ENCODE measurements around the gene PPP1R13L.
"Not testable (repeated sequence)": the region's sequence is repeated elsewhere in the genome, so short reads cannot be mapped to it uniquely, and the experiment has no call there.

PPP1R13L gene, protein sequence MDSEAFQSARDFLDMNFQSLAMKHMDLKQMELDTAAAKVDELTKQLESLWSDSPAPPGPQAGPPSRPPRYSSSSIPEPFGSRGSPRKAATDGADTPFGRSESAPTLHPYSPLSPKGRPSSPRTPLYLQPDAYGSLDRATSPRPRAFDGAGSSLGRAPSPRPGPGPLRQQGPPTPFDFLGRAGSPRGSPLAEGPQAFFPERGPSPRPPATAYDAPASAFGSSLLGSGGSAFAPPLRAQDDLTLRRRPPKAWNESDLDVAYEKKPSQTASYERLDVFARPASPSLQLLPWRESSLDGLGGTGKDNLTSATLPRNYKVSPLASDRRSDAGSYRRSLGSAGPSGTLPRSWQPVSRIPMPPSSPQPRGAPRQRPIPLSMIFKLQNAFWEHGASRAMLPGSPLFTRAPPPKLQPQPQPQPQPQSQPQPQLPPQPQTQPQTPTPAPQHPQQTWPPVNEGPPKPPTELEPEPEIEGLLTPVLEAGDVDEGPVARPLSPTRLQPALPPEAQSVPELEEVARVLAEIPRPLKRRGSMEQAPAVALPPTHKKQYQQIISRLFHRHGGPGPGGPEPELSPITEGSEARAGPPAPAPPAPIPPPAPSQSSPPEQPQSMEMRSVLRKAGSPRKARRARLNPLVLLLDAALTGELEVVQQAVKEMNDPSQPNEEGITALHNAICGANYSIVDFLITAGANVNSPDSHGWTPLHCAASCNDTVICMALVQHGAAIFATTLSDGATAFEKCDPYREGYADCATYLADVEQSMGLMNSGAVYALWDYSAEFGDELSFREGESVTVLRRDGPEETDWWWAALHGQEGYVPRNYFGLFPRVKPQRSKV

GRCh38 chr19:45404557-45405434 is at the start of gene PPP1R13L:
TSS of gene PPP1R13L (minus strand) at chr19:45405069. CDS start at chr19:45398318, 6,751 bp downstream.
- no peak for DNase-seq

DNA sequence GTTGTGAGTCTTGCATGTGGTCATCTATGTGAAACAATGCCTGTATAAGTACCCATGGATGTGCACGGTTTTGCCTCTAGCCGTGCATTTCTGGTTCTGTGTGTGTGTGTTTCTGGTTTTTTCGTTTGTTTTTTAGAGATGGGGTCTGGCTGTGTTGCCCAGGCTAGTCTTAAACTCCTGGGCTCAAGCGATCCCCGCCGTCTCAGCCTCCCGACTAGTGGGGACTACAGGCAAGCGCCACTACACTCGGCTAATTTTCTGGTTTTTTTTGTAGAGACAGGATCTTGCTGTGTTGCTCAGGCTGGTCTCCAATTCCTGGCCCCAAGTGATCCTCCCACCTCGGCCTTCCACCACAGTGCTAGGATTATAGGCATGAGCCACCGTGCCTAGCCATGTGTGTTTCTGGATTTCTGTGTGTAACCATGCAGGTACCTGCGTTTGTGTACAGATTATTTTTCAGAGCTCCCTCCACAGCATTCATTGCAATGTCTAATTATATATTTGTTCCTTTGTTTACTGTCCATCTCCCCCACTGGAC is 47.0 kb upstream of the PPP1R13L start:
- no peak for DNase-seq

- no peak for DNase-seq
Observed at GRCh38 chr19:45451131-45451849, 46.4 kb upstream of the PPP1R13L start.

- DNase-seq, result no peak
Observed at GRCh38 chr19:45450012-45450333, 45.1 kb upstream of the PPP1R13L start.

GRCh38 chr19:45448887-45449299 is 44.0 kb upstream of the PPP1R13L start:
- DNase-seq, result no peak

DNA sequence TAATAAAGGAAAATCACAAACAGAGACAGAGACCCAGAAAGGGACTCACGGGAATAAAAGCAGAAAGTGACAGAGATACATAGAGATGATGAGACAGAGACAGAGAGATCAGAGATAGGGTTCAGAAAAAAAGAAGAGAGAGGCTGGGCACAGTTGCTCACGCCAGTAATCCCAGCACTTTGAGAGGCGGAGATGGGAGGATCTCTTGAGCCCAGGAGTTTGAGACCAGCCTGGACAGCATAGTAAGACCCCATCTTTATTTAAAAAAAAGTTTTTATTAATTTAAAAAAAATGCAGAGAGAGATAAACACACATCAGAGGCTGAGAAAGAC is 43.5 kb upstream of the PPP1R13L start:
- no peak for DNase-seq

- DNase-seq, result no peak
Observed at GRCh38 chr19:45446944-45447343, 42.1 kb upstream of the PPP1R13L start.

GRCh38 chr19:45446295-45446694 is 41.4 kb upstream of the PPP1R13L start:
- DNase-seq, result peak in 1 of 2 donors; percentile 42

GRCh38 chr19:45445139-45445538 is 40.3 kb upstream of the PPP1R13L start:
- no peak for DNase-seq

DNA sequence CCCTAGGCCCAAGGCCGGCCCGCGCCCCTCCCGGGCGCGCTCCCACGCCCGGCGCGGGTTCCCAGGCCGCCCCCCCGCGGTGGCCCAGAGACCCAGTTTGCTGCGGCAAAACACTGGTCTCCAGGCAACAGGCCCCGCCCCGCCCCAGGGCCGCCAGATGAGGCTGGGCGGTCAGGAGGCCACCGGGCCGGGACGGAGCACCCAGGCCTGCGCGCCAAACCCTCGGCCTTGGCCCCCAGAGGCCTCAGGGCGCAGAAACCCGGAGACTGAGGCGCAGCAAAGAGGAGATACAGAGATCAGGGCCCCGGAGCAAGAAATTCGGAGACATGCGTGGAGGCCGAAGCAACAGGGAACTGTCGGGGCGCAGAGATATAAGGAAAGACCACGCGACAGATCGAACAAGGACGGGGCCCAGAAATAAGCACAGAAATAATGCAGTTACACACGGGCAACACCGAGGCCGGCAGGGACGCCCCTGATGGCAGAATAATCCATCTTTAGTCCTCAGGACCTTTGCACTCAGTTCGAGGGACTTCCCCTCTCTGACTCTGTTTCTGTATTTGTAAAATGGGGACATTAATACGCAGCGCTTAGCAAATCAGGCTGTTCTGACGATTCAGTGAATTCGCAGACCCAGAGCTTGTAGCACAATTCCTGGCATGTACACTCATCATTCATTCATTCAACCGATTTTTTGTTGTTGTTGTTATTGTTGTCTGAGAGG is 39.6 kb upstream of the PPP1R13L start:
- DNase-seq, result peak; percentile 68 to 79

- DNase-seq, result peak; percentile 83 to 90
Observed at GRCh38 chr19:45443462-45444317, 38.8 kb upstream of the PPP1R13L start.

GRCh38 chr19:45442778-45443461 is 38.1 kb upstream of the PPP1R13L start:
- DNase-seq, result peak; percentile 82 to 89

- no peak for DNase-seq
Observed at GRCh38 chr19:45442408-45442777, 37.5 kb upstream of the PPP1R13L start.

GRCh38 chr19:45440873-45441654 is 36.2 kb upstream of the PPP1R13L start:
- DNase-seq, result no peak

DNA sequence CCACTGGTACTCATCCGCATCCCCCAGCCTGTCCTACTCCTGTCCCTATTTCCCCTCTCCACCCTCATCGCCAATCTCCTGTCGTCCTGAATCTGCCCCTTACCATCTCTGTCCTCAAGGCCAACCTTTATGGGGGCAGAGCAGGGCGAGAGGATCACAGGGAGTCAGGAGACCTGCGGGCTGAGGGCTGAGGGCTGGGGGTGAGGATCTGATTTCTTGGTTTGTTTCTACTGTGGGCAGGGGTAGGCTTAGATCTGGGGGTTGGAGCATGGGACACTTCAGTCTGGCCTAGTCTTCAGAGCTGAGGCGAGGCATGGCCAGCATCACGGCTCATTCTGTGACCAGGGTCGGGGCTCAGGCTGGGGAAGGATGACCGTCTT is 35.4 kb upstream of the PPP1R13L start:
- DNase-seq, result no peak

GRCh38 chr19:45439569-45440258 is 34.8 kb upstream of the PPP1R13L start:
- DNase-seq, result peak; percentile 41 to 78

- DNase-seq, result peak; percentile 64 to 65
Observed at GRCh38 chr19:45439190-45439568, 34.3 kb upstream of the PPP1R13L start.

DNA sequence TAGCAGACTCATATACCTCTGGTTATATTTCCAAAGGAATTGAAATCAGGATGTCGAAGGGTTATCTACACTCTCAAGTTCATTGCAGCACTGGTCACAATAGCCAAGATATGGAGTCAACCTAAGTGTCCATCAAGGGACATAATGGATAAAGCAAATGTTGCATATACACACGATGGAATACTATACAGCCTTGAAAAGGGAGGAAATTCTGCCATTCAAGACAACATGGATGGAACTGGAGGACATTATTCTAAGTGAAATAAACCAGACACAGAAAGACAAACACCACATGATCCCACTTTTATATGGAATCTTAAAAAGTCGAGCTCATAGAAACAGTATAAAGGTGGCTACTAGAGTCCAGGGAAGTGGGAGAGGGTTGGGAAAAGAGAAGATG is 32.5 kb upstream of the PPP1R13L start:
- DNase-seq, result no peak

GRCh38 chr19:45432543-45432942 is 27.7 kb upstream of the PPP1R13L start:
- DNase-seq, result not testable (repeated sequence)
